Esophagus muscularis mucosa (tissue), 4 donors: ENCODE data around the gene SAMD4A.

Experiments used
- CTCF ChIP-seq, 3 experiments: fragments of 200-600 bp in 2 of 3; fragments of 450-650 bp in 1 of 3; sonication (generic) in 2 of 3; IDR thresholded peaks; one replicate each; pipeline ENCODE4 v1.5.1; 2017 to 2019; ENCODE audit warnings: antibody characterized with exemption in 3 of 3, mild to moderate bottlenecking in 2 of 3, moderate library complexity in 1 of 3
- EP300 ChIP-seq: sonication (generic); formaldehyde crosslinking; IDR thresholded peaks from one replicate; pipeline ENCODE4 v1.6.1; 2017; ENCODE audit warnings: antibody characterized with exemption
- POLR2A ChIP-seq: fragments of 450-650 bp; IDR thresholded peaks from one replicate; pipeline ENCODE4 v1.6.1; 2017; ENCODE audit warnings: antibody characterized with exemption, moderate library complexity, mild to moderate bottlenecking, low read depth
- POLR2AphosphoS5 ChIP-seq, 2 donors: sonication (generic); formaldehyde crosslinking; IDR thresholded peaks; one replicate each; pipeline ENCODE4 v1.6.1; 2017; ENCODE audit warnings: antibody characterized with exemption in 2 of 2

GRCh38 chr14:54783660-54784015 lies 216.7 kb downstream of the SAMD4A start:
- TF ChIP-seq CTCF (IDR thresholded peaks at IDR 0.05) (no peak), POLR2A (no peak), EP300 (no peak), POLR2AphosphoS5 (IDR thresholded peaks at IDR 0.05) (no peak)
